ENCODE measurements around the gene MDGA2. TPM values are rescaled to one million over a fixed set of nuclear protein-coding genes. Genes with fewer than 3 reads are reported as not detected.

The MDGA2 gene
- polyA plus RNA-seq, 1 of the 3 experiments (the other 2 are of a cell fraction): not detected

GRCh38 chr14:47278233-47278842 lies 397.1 kb downstream of the MDGA2 start:
- no peaks in the 10 kb centered on the region for H3F3A ChIP-seq (replicated peaks; ENCODE audit: insufficient read depth)
- H3K36me3 ChIP-seq (replicated peaks in 1 of 2; ENCODE audit: control insufficient read depth in 1 of 2, insufficient read depth in 2 of 2, low read length in 1 of 2): no peaks in the 10 kb centered on the region
- no peak overlapping the region for H3K4me2 ChIP-seq
- no peak overlapping the region for H3K27ac ChIP-seq (ENCODE audit: low read depth in 2 of 2, low read length in 1 of 2)
- no peak overlapping the region for H3K9ac ChIP-seq
- H3K9me2 ChIP-seq: no peaks in the 10 kb centered on the region
- no peak overlapping the region; a peak in 1 of 4 replicates for H3K4me3 ChIP-seq (ENCODE audit: low read depth in 2 of 2, low read length in 1 of 2)
- peak; percentile 20 for DNase-seq
- H3K4me1 ChIP-seq (ENCODE audit: control insufficient read depth in 1 of 2, insufficient read depth in 2 of 2, low read depth in 1 of 2, low read length in 1 of 2): no peaks in the 10 kb centered on the region
- no peaks in the 10 kb centered on the region for H3K79me2 ChIP-seq (ENCODE audit: insufficient read depth)
- H4K20me1 ChIP-seq (ENCODE audit: insufficient read depth): no peaks in the 10 kb centered on the region
- CTCF ChIA-PET: interaction anchor here (0.6 to 1.4 kb wide), 7 partner anchors 9 to 86 kb away, joined by 3 to 6 read pairs (median 3); no protein-coding TSS in a partner anchor
- WGBS (ENCODE audit: low lambda C conversion rate): 14% methylated on average over 5 of the region's 5 CpGs
- no peaks in the 10 kb centered on the region for H3K9me3 ChIP-seq
- no peaks in the 10 kb centered on the region for H3K27me3 ChIP-seq (ENCODE audit: insufficient read depth)
- no peak overlapping the region for H2AFZ ChIP-seq (ENCODE audit: low read depth)
- POLR2A ChIA-PET: no interaction called here
- TF ChIP-seq USF2 (IDR thresholded peaks at IDR 0.05; ENCODE audit: borderline replicate concordance, low read depth, low read length) (no peak), EP300 (IDR thresholded peaks at IDR 0.05; ENCODE audit: borderline replicate concordance in 1 of 2, low read depth in 1 of 2, low read length in 1 of 2) (no peak), JUND (IDR thresholded peaks at IDR 0.05) (no peak), RAD21 (IDR thresholded peaks at IDR 0.05; ENCODE audit: low read length) (peak; percentile 53), SMC3 (IDR thresholded peaks at IDR 0.05; ENCODE audit: low read depth, low read length) (peak; percentile 31)
- TF ChIP-seq, protein P1, sequence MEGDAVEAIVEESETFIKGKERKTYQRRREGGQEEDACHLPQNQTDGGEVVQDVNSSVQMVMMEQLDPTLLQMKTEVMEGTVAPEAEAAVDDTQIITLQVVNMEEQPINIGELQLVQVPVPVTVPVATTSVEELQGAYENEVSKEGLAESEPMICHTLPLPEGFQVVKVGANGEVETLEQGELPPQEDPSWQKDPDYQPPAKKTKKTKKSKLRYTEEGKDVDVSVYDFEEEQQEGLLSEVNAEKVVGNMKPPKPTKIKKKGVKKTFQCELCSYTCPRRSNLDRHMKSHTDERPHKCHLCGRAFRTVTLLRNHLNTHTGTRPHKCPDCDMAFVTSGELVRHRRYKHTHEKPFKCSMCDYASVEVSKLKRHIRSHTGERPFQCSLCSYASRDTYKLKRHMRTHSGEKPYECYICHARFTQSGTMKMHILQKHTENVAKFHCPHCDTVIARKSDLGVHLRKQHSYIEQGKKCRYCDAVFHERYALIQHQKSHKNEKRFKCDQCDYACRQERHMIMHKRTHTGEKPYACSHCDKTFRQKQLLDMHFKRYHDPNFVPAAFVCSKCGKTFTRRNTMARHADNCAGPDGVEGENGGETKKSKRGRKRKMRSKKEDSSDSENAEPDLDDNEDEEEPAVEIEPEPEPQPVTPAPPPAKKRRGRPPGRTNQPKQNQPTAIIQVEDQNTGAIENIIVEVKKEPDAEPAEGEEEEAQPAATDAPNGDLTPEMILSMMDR (IDR thresholded peaks at IDR 0.05): peak; percentile 64

GRCh38 chr14:47277703-47278102 lies 397.7 kb downstream of the MDGA2 start:
- H3K9me2 ChIP-seq: no peaks in the 10 kb centered on the region
- H3K4me2 ChIP-seq: no peak overlapping the region
- WGBS (ENCODE audit: low lambda C conversion rate): 64% methylated on average over 1 of the region's 1 CpG
- no peaks in the 10 kb centered on the region for H3K9me3 ChIP-seq
- H3K27ac ChIP-seq (ENCODE audit: low read depth in 2 of 2, low read length in 1 of 2): no peak overlapping the region
- H4K20me1 ChIP-seq (ENCODE audit: insufficient read depth): no peaks in the 10 kb centered on the region
- TF ChIP-seq TEAD4 (IDR thresholded peaks at IDR 0.05; ENCODE audit: borderline replicate concordance, insufficient read depth) (no peak), GABPA (IDR thresholded peaks at IDR 0.05; ENCODE audit: low read depth) (no peak), CHD2 (IDR thresholded peaks at IDR 0.05; ENCODE audit: low read length, partially characterized antibody) (no peak), RCOR1 (IDR thresholded peaks at IDR 0.05; ENCODE audit: low read length) (no peak), TAF1 (IDR thresholded peaks at IDR 0.05; ENCODE audit: borderline replicate concordance, low read depth, low read length) (no peak), RAD21 (IDR thresholded peaks at IDR 0.05; ENCODE audit: low read length) (no peak), REST (IDR thresholded peaks at IDR 0.05; ENCODE audit: low read depth, low read length) (no peak)
- TF ChIP-seq, protein P1 (IDR thresholded peaks at IDR 0.05): no peak
- no peaks in the 10 kb centered on the region for H3K27me3 ChIP-seq (ENCODE audit: insufficient read depth)
- DNase-seq: no peak
- H3K36me3 ChIP-seq (replicated peaks in 1 of 2; ENCODE audit: control insufficient read depth in 1 of 2, insufficient read depth in 2 of 2, low read length in 1 of 2): no peaks in the 10 kb centered on the region
- no peak overlapping the region for H2AFZ ChIP-seq (ENCODE audit: low read depth)
- H3K4me3 ChIP-seq (ENCODE audit: low read depth in 2 of 2, low read length in 1 of 2): no peak overlapping the region
- no peaks in the 10 kb centered on the region for H3K79me2 ChIP-seq (ENCODE audit: insufficient read depth)
- no peaks in the 10 kb centered on the region for H3F3A ChIP-seq (replicated peaks; ENCODE audit: insufficient read depth)
- H3K4me1 ChIP-seq (ENCODE audit: control insufficient read depth in 1 of 2, insufficient read depth in 2 of 2, low read depth in 1 of 2, low read length in 1 of 2): no peaks in the 10 kb centered on the region
- ChIA-PET CTCF (interaction anchor here (0.7 to 1.4 kb wide), 5 partner anchors 13 to 32 kb away, joined by 3 to 6 read pairs (median 3); no protein-coding TSS in a partner anchor), POLR2A (no interaction called here)
- no peak overlapping the region for H3K9ac ChIP-seq

Measured in SK-N-SH (cell line).